ENCODE results near the gene ZNF556.

DNA sequence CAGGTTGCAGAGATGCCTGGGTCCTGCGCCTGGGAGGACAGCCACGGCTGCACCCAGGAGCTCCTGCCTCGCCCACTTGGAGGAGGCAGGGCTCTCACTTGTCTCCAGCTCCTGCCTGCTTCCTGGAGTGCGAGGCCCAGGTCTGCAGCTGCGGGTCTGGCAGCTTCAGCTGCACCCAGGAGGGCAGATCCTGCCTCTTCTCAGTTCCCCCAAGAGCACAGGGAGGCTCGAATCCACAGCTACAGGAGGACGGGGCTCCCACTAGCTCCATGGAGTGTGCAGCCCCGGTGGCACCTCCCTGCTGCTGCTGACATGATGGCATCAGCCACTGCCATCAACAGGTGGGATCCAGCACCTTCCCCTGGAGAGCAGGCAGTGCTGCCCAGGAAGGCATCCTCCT lies 43.0 kb upstream of the ZNF556 start:
- TF ChIP-seq EP300 (IDR thresholded peaks at IDR 0.05; ENCODE audit: borderline replicate concordance in 1 of 2, low read depth in 1 of 2, low read length in 1 of 2), result no peak
- TF ChIP-seq EZH2phosphoT487 (IDR thresholded peaks at IDR 0.05; ENCODE audit: borderline replicate concordance, low read depth), result no peak
- TF ChIP-seq MEF2A (IDR thresholded peaks at IDR 0.05; ENCODE audit: borderline replicate concordance, low read depth), result no peak
- no peak for TF ChIP-seq JUND (IDR thresholded peaks at IDR 0.05)
- TF ChIP-seq SMC3 (IDR thresholded peaks at IDR 0.05; ENCODE audit: low read depth, low read length), result no peak

Measured in SK-N-SH (cell line).